Measurements from ENCODE around the gene S100G.

The S100G gene

DNA sequence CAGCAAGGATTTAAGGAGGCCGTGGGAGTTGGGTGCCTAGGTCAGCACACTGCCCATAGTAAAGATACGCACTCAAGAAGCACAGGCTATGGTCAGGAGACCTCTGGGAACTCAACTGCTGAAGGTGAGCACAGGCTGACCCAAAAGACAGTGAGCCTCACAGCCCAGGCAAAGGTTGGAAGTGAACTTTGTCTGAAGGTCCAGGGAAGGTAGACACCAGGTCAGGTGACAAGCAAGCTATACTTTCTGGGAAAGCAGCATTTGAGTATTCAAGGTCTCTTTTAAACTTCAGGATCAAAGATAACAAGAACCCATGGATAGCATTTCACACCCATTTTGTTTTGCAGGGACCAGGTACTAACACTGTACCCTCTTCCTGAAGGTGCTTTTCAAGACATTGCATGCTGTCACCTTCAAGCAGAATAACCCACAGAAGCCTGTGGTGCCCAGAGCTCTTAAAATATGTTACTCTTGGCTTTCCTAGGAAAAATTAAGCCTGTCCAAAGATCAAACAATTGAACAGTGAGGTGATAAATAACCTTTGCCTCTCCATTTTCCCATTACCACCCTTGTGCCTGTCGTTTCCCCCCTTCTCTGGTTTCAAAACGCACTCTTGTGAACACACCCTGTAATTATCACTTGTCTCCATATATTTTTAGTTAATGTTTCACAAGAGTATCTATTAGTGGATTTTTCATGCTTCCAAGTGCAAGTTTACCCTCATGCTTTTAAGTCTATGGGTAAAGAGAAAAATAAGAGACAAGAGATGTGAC is 3.4 kb upstream of the S100G start:
- in situ Hi-C loops (cut with HindIII; ENCODE audit: low sequenced_read_pairs): no loop called here

GRCh38 chrX:16651391-16652024 is 1.6 kb downstream of the S100G start:
- in situ Hi-C loops (cut with HindIII; ENCODE audit: low sequenced_read_pairs): no loop called here

DNA sequence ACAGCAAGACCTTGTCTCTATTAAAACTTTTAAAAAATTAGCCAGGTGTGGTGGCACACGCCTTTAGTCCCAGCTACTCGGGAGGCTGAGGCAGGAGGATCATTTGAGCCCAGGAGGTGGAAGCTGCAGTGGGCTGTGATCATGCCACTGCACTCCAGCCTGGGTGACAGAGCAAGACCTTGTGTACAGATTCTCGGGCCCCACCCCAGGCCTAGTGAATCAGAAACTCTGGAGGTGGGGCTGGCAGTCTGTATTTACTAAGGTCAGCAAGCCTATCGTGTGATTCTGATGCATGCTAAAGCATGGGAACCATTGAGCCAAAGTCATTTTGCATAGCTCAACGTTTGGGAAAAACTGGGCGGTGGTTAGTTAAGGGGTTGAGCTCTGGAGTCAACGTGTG is 3.5 kb downstream of the S100G start:
- in situ Hi-C loops (cut with HindIII; ENCODE audit: low sequenced_read_pairs): no loop called here

DNA sequence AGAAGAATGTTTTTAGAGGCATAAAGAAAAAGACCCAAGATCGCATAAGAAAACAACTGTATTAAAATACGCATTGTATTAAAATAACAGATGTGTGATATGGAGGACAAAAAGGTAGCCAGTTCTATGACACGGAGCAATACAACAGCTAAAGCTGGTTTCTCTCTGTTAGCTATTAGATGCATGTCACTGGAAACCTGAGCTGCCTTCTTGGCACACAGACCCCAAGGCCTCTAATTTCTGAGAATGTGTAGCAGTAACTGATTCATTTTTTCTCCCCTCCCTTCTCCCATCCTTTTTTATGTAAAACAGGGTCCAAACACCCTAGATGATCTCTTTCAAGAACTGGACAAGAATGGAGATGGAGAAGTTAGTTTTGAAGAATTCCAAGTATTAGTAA is 4.1 kb downstream of the S100G start:
- in situ Hi-C loops (cut with HindIII; ENCODE audit: low sequenced_read_pairs): no loop called here

GRCh38 chrX:16658284-16658683 is 8.3 kb downstream of the S100G start:
- in situ Hi-C loops (cut with HindIII; ENCODE audit: low sequenced_read_pairs): no loop called here

DNA sequence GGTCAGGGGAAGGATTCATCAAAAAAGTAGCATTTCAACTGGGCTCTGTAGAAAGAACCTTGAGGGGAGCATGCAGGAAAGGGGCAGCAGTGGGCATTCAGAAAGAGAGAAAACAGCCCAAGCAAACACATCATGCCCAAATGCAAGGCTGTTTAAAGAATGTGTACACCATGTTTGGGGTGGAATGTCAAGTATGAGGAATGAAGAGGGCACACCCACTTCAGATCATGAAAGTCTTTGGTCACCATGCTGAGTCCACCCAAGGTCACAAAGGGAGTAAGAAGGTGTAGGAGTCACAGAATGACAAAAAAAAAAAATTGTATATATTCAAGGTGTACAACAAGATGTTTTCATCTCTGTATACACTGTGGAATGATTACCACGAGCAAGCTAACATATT is 9.4 kb downstream of the S100G start:
- in situ Hi-C loops (cut with HindIII; ENCODE audit: low sequenced_read_pairs): no loop called here

GRCh38 chrX:16661495-16661894 is 11.5 kb downstream of the S100G start:
- in situ Hi-C loops (cut with HindIII; ENCODE audit: low sequenced_read_pairs): no loop called here

- in situ Hi-C loops (cut with HindIII; ENCODE audit: low sequenced_read_pairs): no loop called here
Measured at GRCh38 chrX:16662402-16662801, 12.4 kb downstream of the S100G start.

DNA sequence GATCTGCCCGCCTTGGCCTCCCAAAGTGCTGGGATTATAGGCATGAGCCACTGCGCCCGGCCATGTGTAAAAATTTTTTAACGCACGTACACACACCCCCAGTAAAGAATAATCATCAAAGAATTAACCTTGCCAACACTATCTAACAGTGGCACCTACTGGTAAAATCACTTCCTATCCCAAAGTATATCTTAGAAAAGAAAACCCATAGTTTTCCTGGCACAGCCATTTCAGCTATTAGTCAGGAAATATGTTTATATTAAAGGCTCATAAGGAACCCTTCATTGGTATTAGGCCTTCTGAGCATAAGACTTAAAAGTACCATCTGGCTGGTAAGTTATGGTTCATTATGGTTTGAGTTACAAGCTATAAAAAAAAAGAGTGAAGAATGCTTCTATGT is 14.1 kb downstream of the S100G start:
- in situ Hi-C loops (cut with HindIII; ENCODE audit: low sequenced_read_pairs): no loop called here

GRCh38 chrX:16664626-16665025 is 14.7 kb downstream of the S100G start:
- in situ Hi-C loops (cut with HindIII; ENCODE audit: low sequenced_read_pairs): no loop called here

GRCh38 chrX:16665089-16665488 is 15.1 kb downstream of the S100G start:
- in situ Hi-C loops (cut with HindIII; ENCODE audit: low sequenced_read_pairs): no loop called here

- in situ Hi-C loops (cut with HindIII; ENCODE audit: low sequenced_read_pairs): no loop called here
Measured at GRCh38 chrX:16666541-16666940, 16.6 kb downstream of the S100G start.

GRCh38 chrX:16671005-16671404 is 21.0 kb downstream of the S100G start:
- in situ Hi-C loops (cut with HindIII; ENCODE audit: low sequenced_read_pairs): no loop called here

DNA sequence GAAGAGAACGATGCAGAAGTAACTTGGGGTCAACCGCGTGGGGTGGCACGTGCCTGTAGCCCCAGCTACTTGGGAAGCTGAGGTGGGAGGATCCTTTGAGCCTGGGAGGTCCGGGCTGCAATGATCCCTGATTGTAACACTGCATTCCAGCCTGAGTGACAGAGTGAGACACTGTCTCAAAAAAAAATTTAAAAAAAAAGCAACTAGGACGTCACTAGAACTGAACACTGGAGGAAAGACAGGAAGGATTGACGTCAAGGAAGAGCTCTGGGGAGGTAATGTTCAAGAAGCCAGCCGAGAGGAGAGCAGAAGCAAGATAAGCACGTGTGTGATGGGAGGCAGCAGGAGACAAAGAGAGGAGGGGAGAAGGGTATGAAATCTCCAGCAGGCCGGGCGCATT is 28.7 kb downstream of the S100G start:
- in situ Hi-C loops (cut with HindIII; ENCODE audit: low sequenced_read_pairs): no loop called here

DNA sequence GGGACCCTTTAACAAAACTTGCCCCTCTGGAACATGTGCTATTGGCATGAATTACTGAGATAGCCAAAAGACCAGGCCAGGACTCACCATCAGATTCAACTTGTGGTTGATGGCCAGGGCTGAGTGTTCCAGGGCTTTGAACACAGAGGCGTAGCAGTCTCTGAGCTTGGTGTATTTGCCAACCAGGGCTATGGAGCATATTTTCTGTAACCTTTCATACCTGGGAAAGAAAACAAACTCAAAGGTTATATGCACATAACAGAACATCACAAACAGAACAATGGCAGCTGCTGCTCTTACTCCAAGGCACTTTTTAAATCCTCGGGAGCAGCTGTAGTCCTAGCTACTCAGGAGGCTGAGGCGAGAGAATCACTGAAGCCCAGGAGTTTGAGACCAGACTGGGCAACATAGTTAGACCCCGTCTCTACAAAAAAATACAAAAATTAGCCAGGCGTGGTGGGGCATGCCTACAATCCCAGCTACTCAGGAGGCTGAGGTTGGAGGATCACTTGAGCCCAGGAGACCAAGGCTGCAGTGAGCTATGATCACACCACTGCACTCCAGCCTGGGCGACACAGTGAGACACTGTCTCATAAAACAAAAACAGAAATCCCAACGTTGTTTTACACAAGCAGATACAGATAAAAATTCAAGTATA is 33.2 kb downstream of the S100G start:
- in situ Hi-C loops (cut with HindIII; ENCODE audit: low sequenced_read_pairs): no loop called here

- in situ Hi-C loops (cut with HindIII; ENCODE audit: low sequenced_read_pairs): no loop called here
Measured at GRCh38 chrX:16687514-16687913, 37.6 kb downstream of the S100G start.

DNA sequence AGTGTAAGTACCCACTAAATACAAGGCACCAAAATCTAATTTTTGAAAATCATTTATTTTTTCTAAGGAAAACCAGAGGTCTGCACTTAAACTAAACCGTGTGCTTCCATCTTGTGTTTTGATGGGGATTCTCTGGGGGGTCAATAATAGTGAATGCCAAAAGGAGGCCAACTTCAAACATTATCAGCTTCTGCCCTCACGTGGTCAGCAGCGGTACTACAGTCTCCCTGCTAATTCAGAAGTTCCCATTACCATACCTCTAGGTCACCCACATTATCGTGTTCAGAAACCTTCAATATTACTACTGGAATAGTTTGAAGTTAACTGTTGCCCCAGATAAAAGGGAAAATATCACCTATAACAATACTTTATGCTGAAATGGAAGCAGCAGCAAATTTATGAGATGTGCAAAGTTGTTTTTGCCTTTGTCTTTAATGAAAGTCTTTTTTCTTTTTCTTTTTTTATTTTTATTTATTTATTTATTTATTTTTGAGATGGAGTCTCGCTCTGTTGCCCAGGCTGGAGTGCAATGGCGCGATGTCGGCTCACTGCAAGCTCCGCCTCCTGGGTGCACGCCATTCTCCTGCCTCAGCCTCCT is 45.2 kb downstream of the S100G start:
- in situ Hi-C loops (cut with HindIII; ENCODE audit: low sequenced_read_pairs): no loop called here

GRCh38 chrX:16696956-16697355 is 47.0 kb downstream of the S100G start:
- in situ Hi-C loops (cut with HindIII; ENCODE audit: low sequenced_read_pairs): no loop called here

GRCh38 chrX:16699389-16699788 is 49.4 kb downstream of the S100G start:
- in situ Hi-C loops (cut with HindIII; ENCODE audit: low sequenced_read_pairs): no loop called here

GRCh38 chrX:16700734-16701133 is 50.8 kb downstream of the S100G start:
- in situ Hi-C loops (cut with HindIII; ENCODE audit: low sequenced_read_pairs): no loop called here

- in situ Hi-C loops (cut with HindIII; ENCODE audit: low sequenced_read_pairs): no loop called here
Measured at GRCh38 chrX:16702700-16703599, 53.0 kb downstream of the S100G start.
